CD14-positive monocyte (primary cell): ENCODE results near the gene SLC38A3. TPM values are rescaled to one million over a fixed set of nuclear protein-coding genes. Genes with fewer than 3 reads are reported as not detected.

Experiments used
- DNase-seq, 3 donors: peaks; one replicate each; pipeline ENCODE4 v3.0.0-alpha.2; 2011 to 2022
- H2AFZ ChIP-seq: 2 replicates; pipeline ENCODE4 v1.6.0; 2012; ENCODE audit warnings: mild to moderate bottlenecking, low read depth, low read length, inconsistent platforms; ENCODE audit not compliant: insufficient read depth, poor library complexity, severe bottlenecking
- H3K27ac ChIP-seq, 2 donors: 1 replicate in 1 of 2; 2 replicates in 1 of 2; pipeline ENCODE4 v1.5.1; 2012 to 2013; ENCODE audit warnings: low read length in 2 of 2, control low read depth in 1 of 2, inconsistent platforms in 1 of 2, low read depth in 1 of 2, mild to moderate bottlenecking in 1 of 2
- H3K27me3 ChIP-seq, 2 donors: one replicate each; pipeline versions ENCODE4 v1.6.0 to v1.6.1; 2011 to 2013; ENCODE audit warnings: low read length in 2 of 2; ENCODE audit not compliant: control insufficient read depth in 2 of 2, insufficient read depth in 2 of 2
- H3K36me3 ChIP-seq, 2 donors: replicated peaks in 1 of 2; 1 replicate in 1 of 2; 2 replicates in 1 of 2; pipeline versions ENCODE4 v1.5.1 to v1.6.1; 2012 to 2013; ENCODE audit warnings: low read length in 2 of 2, control low read depth in 1 of 2, inconsistent platforms in 1 of 2, mild to moderate bottlenecking in 1 of 2; ENCODE audit not compliant: insufficient read depth in 2 of 2, control insufficient read depth in 1 of 2
- H3K4me1 ChIP-seq, 2 donors: 1 replicate in 1 of 2; 2 replicates in 1 of 2; pipeline versions ENCODE4 v1.5.1 to v1.6.1; 2012 to 2013; ENCODE audit warnings: low read length in 2 of 2, control low read depth in 1 of 2, inconsistent platforms in 1 of 2, mild to moderate bottlenecking in 1 of 2, moderate library complexity in 1 of 2; ENCODE audit not compliant: insufficient read depth in 2 of 2, control insufficient read depth in 1 of 2
- H3K4me2 ChIP-seq: replicated peaks from 2 replicates; pipeline ENCODE3; 2012; ENCODE audit warnings: low read length, moderate library complexity, mild to moderate bottlenecking; ENCODE audit not compliant: poor library complexity, severe bottlenecking; ENCODE audit errors: extremely low read depth
- H3K4me3 ChIP-seq, 3 experiments: fragments of 200-600 bp in 1 of 3; sonication (generic) in 1 of 3; replicated peaks in 1 of 3; 1 replicate in 2 of 3; 2 replicates in 1 of 3; pipeline ENCODE4 v1.5.1; 2011 to 2013; ENCODE audit warnings: low read length in 3 of 3, mild to moderate bottlenecking in 3 of 3, control low read depth in 2 of 3, low read depth in 2 of 3, inconsistent platforms in 1 of 3, moderate library complexity in 1 of 3
- H3K79me2 ChIP-seq: 2 replicates; pipeline ENCODE4 v1.6.0; 2012; ENCODE audit warnings: mild to moderate bottlenecking, control low read depth, inconsistent platforms, low read length, moderate library complexity; ENCODE audit not compliant: insufficient read depth
- H3K9ac ChIP-seq: 2 replicates; pipeline ENCODE4 v1.6.0; 2017; ENCODE audit warnings: low read length, mild to moderate bottlenecking; ENCODE audit not compliant: insufficient read depth, poor library complexity, severe bottlenecking
- H3K9me3 ChIP-seq, 2 donors: replicated peaks in 1 of 2; 1 replicate in 1 of 2; 2 replicates in 1 of 2; pipeline versions ENCODE4 v1.5.1 to v1.6.1; 2012 to 2013; ENCODE audit warnings: low read length in 2 of 2, control low read depth in 1 of 2; ENCODE audit not compliant: control insufficient read depth in 1 of 2, insufficient read depth in 1 of 2
- H4K20me1 ChIP-seq: 2 replicates; pipeline ENCODE4 v1.6.0; 2012; ENCODE audit warnings: mild to moderate bottlenecking, low read length, control low read depth, moderate library complexity; ENCODE audit not compliant: insufficient read depth
- H3K27ac Mint-ChIP-seq, 7 donors: one replicate each; pipeline ENCODE4 v1.8.0; 2020; ENCODE audit warnings: mild to moderate bottlenecking in 7 of 7, mixed read lengths in 7 of 7, moderate library complexity in 6 of 7, inconsistent platforms in 2 of 7
- H3K27me3 Mint-ChIP-seq, 3 donors: one replicate each; pipeline ENCODE4 v1.8.0; 2021 to 2022; ENCODE audit warnings: low read depth in 3 of 3, mild to moderate bottlenecking in 3 of 3, mixed read lengths in 3 of 3, moderate library complexity in 3 of 3, inconsistent platforms in 1 of 3
- H3K36me3 Mint-ChIP-seq, 2 donors: one replicate each; pipeline ENCODE4 v1.8.0; 2020; ENCODE audit warnings: mixed read lengths in 2 of 2, inconsistent platforms in 1 of 2, mild to moderate bottlenecking in 1 of 2
- H3K4me1 Mint-ChIP-seq: one replicate; pipeline ENCODE4 v1.8.0; 2020; ENCODE audit warnings: mild to moderate bottlenecking, mixed read lengths
- H3K4me3 Mint-ChIP-seq, 2 donors: one replicate each; pipeline ENCODE4 v1.8.0; 2020; ENCODE audit warnings: mild to moderate bottlenecking in 2 of 2, mixed read lengths in 2 of 2, moderate library complexity in 1 of 2
- H3K9me3 Mint-ChIP-seq, 7 donors: one replicate each; pipeline ENCODE4 v1.8.0; 2020 to 2022; ENCODE audit warnings: mixed read lengths in 7 of 7, mild to moderate bottlenecking in 6 of 7, moderate library complexity in 6 of 7, inconsistent platforms in 2 of 7
- CTCF ChIP-seq: fragments of 200-600 bp; IDR thresholded peaks from one replicate; pipeline ENCODE4 v1.8.0; 2022; ENCODE audit warnings: antibody characterized with exemption, mild to moderate bottlenecking
- WGBS: methylation state at CpG from one replicate; pipeline ENCODE4 v1.1.5; 2013; ENCODE audit warnings: missing lambda C conversion rate; ENCODE audit not compliant: insufficient coverage; 5-methylcytosine and 5-hydroxymethylcytosine counted together
- intact Hi-C, 2 donors: fragments of 100-400 bp; cut with micrococcal nuclease; formaldehyde crosslinking; loops; one replicate each; pipeline versions ENCODE4 v1.15.0 to v1.15.1; 2023
- polyA plus RNA-seq, 3 donors: library from polyadenylated mRNA; depleted of rRNA in 1 of 3; unstranded in 2 of 3; stranded (reverse) in 1 of 3; fragments of 300-500 nt in 2 of 3; fragments of >200 nt in 1 of 3; fragmentation: Illumina TruSeq in 2 of 3; gene quantifications; 1 replicate in 2 of 3; 2 replicates in 1 of 3; pipeline ENCODE4 v1.2.3, GENCODE V29; 2012 to 2021

SLC38A3 gene
- polyA plus RNA-seq, 3 donors, result not detected

DNA sequence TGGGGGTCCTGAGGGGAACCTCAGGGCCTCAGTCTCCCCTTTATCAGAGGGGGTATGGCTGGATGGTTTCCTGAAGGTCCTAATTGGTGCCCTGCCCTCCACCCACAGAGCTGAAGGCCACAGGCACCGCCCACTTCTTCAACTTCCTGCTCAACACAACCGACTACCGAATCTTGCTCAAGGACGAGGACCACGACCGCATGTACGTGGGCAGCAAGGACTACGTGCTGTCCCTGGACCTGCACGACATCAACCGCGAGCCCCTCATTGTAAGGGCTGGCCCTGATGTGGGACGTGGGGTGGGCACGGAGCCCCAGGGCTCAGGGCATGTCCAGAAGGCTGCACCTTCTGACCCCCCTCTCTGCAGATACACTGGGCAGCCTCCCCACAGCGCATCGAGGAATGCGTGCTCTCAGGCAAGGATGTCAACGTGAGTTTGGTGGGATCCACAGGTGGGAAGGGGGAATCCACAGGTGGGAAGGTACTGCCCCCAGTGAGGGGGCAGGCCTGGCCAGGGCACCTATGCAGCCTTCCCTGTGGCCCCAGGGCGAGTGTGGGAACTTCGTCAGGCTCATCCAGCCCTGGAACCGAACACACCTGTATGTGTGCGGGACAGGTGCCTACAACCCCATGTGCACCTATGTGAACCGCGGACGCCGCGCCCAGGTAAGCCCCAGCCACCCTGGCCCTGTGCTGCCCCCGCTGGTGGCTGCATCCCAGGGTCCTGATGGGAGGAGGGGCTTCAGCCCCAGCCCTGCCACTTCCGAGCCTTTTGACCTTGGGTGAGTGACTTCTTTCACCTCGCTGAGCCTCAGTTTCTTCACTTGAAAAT is 31.2 kb upstream of the SLC38A3 start:
- Histone ChIP-seq H3K9me3 (no peaks in the 10 kb centered on the region), H4K20me1 (no peaks in the 10 kb centered on the region), H3K27ac (no peak overlapping the region), H3K27me3 (no peaks in the 10 kb centered on the region), H3K9ac (no peak overlapping the region), H3K4me3 (no peak overlapping the region), H3K4me2 (peak overlapping the region; percentile 31), H3K79me2 (no peaks in the 10 kb centered on the region), H3K4me1 (peaks cover 12 to 15% of the 10 kb centered on the region in 2 donors), H3K36me3 (no peaks in the 10 kb centered on the region), H2AFZ (peak overlapping the region; percentile 72)
- Mint-ChIP-seq H3K9me3 (no peaks in the 10 kb centered on the region), H3K27me3 (peaks cover 2 to 9% (median 3%) of the 10 kb centered on the region in 3 donors), H3K4me3 (no peak overlapping the region), H3K27ac (peak overlapping the region in 1 of 7 donors; percentile 79), H3K36me3 (no peaks in the 10 kb centered on the region), H3K4me1 (peaks cover 20% of the 10 kb centered on the region)
- intact Hi-C loops, result no loop called here
- DNase-seq, result peak; percentile 15 to 31 (median 24)
- no peak for TF ChIP-seq CTCF
- WGBS, result 69% methylated on average over 19 of the region's 29 CpGs

DNA sequence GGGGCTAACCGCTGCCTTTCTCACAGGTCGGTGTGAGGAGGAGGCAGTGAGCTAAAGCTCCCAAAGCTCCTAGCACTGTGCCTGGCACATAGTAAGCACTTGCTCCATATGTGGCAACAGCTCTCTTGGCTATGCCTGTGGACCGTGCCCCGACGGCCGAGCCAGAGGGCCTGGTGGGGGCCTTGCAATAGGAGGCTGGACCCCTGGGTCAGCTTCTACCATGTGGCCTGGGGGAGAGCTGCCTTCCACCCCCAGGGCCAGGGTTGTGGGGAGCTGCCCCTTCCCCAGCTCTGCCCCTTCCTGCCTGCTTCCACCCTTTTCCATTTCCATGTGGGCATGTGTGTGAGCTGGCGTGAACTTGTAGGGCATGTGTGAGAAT is 30.6 kb upstream of the SLC38A3 start:
- no peaks in the 10 kb centered on the region for H4K20me1 ChIP-seq
- H3K9me3 ChIP-seq, result no peaks in the 10 kb centered on the region
- TF ChIP-seq CTCF, result no peak
- no peak overlapping the region for H3K4me3 ChIP-seq
- peaks cover 20% of the 10 kb centered on the region for H3K4me1 Mint-ChIP-seq
- intact Hi-C loops, result no loop called here
- H3K36me3 ChIP-seq, result no peaks in the 10 kb centered on the region
- H3K9ac ChIP-seq, result no peak overlapping the region
- no peak overlapping the region for H2AFZ ChIP-seq
- no peaks in the 10 kb centered on the region for H3K9me3 Mint-ChIP-seq
- H3K27me3 Mint-ChIP-seq, result peaks cover 2 to 9% (median 3%) of the 10 kb centered on the region in 3 donors
- H3K4me3 Mint-ChIP-seq, result no peak overlapping the region
- H3K36me3 Mint-ChIP-seq, result no peaks in the 10 kb centered on the region
- no peak for DNase-seq
- H3K27me3 ChIP-seq, result no peaks in the 10 kb centered on the region
- H3K4me1 ChIP-seq, result peaks cover 12 to 15% of the 10 kb centered on the region in 2 donors
- H3K79me2 ChIP-seq, result no peaks in the 10 kb centered on the region
- H3K27ac ChIP-seq, result no peak overlapping the region
- H3K27ac Mint-ChIP-seq, result peak overlapping the region in 1 of 7 donors; percentile 79
- H3K4me2 ChIP-seq, result no peak overlapping the region
- WGBS, result 100% methylated on average over 6 of the region's 7 CpGs
